Skeletal muscle satellite cell (primary cell): ENCODE results near the gene NPTXR.
"Not testable (repeated sequence)": the region's sequence is repeated elsewhere in the genome, so short reads cannot be mapped to it uniquely, and the experiment has no call there.

Source experiments
- H3K27me3 ChIP-seq: 2 replicates; pipeline ENCODE4 v1.7.0; 2013; ENCODE audit warnings: low read length; ENCODE audit not compliant: control insufficient read depth, insufficient read depth
- H3K36me3 ChIP-seq: 2 replicates; pipeline ENCODE4 v1.7.0; 2013; ENCODE audit warnings: mild to moderate bottlenecking, control low read depth, low read length; ENCODE audit not compliant: insufficient read depth
- H3K4me1 ChIP-seq: 2 replicates; pipeline ENCODE4 v1.7.0; 2013; ENCODE audit warnings: low read length; ENCODE audit not compliant: control insufficient read depth, insufficient read depth
- H3K4me2 ChIP-seq: 2 replicates; pipeline ENCODE4 v1.7.0; 2013; ENCODE audit warnings: mild to moderate bottlenecking, low read length
- H3K4me3 ChIP-seq: 2 replicates; pipeline ENCODE4 v1.7.0; 2013; ENCODE audit warnings: low read length
- H3K9ac ChIP-seq: 2 replicates; pipeline ENCODE4 v1.7.0; 2013; ENCODE audit warnings: mild to moderate bottlenecking, low read depth, low read length, moderate library complexity
- H3K9me3 ChIP-seq: replicated peaks from 2 replicates; pipeline ENCODE4 v1.7.0; 2013; ENCODE audit warnings: mild to moderate bottlenecking, control low read depth, low read length

Gene NPTXR

DNA sequence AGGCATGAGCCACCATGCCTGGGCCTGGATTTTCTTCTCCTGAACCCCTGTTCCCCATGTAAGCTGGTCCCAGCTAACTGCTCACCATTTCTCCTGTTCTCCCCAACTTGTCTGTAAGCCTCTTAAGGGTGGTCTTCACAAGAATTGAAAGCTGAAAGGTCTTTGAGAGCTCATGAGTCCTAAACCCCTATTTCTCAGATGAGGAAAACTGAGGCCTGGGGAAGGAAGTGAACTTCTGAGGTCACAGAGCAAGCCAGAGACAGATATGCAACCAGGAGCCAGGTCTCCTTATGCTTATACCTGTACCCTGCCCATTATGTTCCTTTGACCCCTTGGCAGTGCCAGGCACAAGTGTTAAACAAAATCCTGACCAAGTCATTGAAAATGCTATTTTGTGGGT is 16.3 kb downstream of the NPTXR start:
- no peak overlapping the region for H3K4me2 ChIP-seq
- no peak overlapping the region for H3K4me3 ChIP-seq
- no peaks in the 10 kb centered on the region for H3K9me3 ChIP-seq
- no peak overlapping the region for H3K9ac ChIP-seq
- H3K27me3 ChIP-seq: peaks cover 27% of the 10 kb centered on the region
- H3K36me3 ChIP-seq: no peaks in the 10 kb centered on the region
- H3K4me1 ChIP-seq: no peaks in the 10 kb centered on the region

- H3K9me3 ChIP-seq: no peaks in the 10 kb centered on the region
- H3K4me1 ChIP-seq: no peaks in the 10 kb centered on the region
- no peak overlapping the region for H3K9ac ChIP-seq
- H3K4me2 ChIP-seq: no peak overlapping the region
- H3K4me3 ChIP-seq: no peak overlapping the region
- H3K27me3 ChIP-seq: peaks cover 27% of the 10 kb centered on the region
- H3K36me3 ChIP-seq: no peaks in the 10 kb centered on the region
Observed at GRCh38 chr22:38826801-38827200, 17.0 kb downstream of the NPTXR start.

GRCh38 chr22:38826386-38826785 is 17.4 kb downstream of the NPTXR start:
- Histone ChIP-seq H3K36me3 (no peaks in the 10 kb centered on the region), H3K4me1 (no peaks in the 10 kb centered on the region), H3K4me3 (no peak overlapping the region), H3K4me2 (no peak overlapping the region), H3K27me3 (peaks cover 27% of the 10 kb centered on the region), H3K9me3 (no peaks in the 10 kb centered on the region), H3K9ac (no peak overlapping the region)

GRCh38 chr22:38824585-38824984 is 19.2 kb downstream of the NPTXR start:
- Histone ChIP-seq H3K4me2 (no peak overlapping the region), H3K9ac (no peak overlapping the region), H3K4me3 (no peak overlapping the region), H3K36me3 (no peaks in the 10 kb centered on the region), H3K27me3 (peaks cover 32% of the 10 kb centered on the region), H3K9me3 (no peaks in the 10 kb centered on the region), H3K4me1 (no peaks in the 10 kb centered on the region)

DNA sequence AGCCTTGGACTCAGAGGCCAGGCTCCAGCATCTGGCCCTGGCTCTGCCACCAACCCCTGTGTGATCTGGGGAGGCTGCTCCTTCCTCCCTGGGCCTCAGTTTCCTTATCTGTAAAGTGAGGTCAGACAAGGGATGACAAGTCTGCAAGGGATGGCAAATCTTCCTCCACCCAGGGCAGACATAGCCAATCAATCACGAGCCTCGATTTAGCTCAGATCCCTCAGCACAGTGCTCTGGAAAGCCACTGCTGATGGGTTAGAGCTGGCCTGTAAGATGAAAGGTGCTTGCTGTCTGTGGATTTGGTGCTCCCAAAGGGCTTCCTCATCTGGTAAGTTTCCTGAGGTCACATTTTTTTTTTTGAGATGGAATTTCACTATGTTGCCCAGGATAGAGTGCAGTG is 20.2 kb downstream of the NPTXR start:
- Histone ChIP-seq H3K4me3 (no peak overlapping the region), H3K9ac (no peak overlapping the region), H3K36me3 (no peaks in the 10 kb centered on the region), H3K4me1 (no peaks in the 10 kb centered on the region), H3K4me2 (no peak overlapping the region), H3K27me3 (peaks cover 32% of the 10 kb centered on the region), H3K9me3 (no peaks in the 10 kb centered on the region)

DNA sequence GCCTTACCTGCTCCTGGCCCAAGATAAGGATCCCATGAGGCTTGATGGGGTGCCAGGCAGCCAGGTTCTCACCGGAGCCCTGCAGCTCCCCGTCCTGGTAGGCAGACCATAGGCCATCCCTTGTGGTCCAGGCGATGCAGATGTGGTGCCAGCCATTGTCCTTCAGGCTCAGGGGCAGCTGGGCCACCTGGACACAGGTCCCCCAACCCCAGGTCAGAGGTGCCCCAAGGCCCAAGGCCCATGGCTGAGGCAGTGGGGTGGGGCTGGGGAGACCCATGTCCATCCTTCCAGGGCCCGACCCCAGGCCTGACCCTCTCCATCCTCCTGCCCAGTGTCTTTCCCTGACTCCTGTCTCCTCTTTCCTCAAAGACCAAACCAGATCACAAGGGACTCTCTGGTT is 20.8 kb downstream of the NPTXR start:
- H3K27me3 ChIP-seq: peaks cover 26% of the 10 kb centered on the region

GRCh38 chr22:38820020-38820419 is 23.8 kb downstream of the NPTXR start:
- no peak overlapping the region for H3K9ac ChIP-seq
- H3K27me3 ChIP-seq: peaks cover 35% of the 10 kb centered on the region
- H3K4me1 ChIP-seq: no peaks in the 10 kb centered on the region
- H3K36me3 ChIP-seq: no peaks in the 10 kb centered on the region
- no peak overlapping the region for H3K4me3 ChIP-seq
- H3K9me3 ChIP-seq: no peaks in the 10 kb centered on the region
- no peak overlapping the region for H3K4me2 ChIP-seq

More for the DNA sequence above, 20.8 kb downstream of the NPTXR start:
- Histone ChIP-seq H3K9me3 (no peaks in the 10 kb centered on the region), H3K9ac (no peak overlapping the region), H3K36me3 (no peaks in the 10 kb centered on the region), H3K4me2 (no peak overlapping the region), H3K4me3 (no peak overlapping the region), H3K4me1 (no peaks in the 10 kb centered on the region)

- Histone ChIP-seq H3K4me3 (no peak overlapping the region), H3K36me3 (no peaks in the 10 kb centered on the region), H3K27me3 (peaks cover 38% of the 10 kb centered on the region), H3K9ac (no peak overlapping the region), H3K4me1 (no peaks in the 10 kb centered on the region), H3K4me2 (no peak overlapping the region), H3K9me3 (no peaks in the 10 kb centered on the region)
Observed at GRCh38 chr22:38819387-38819940, 24.4 kb downstream of the NPTXR start.

DNA sequence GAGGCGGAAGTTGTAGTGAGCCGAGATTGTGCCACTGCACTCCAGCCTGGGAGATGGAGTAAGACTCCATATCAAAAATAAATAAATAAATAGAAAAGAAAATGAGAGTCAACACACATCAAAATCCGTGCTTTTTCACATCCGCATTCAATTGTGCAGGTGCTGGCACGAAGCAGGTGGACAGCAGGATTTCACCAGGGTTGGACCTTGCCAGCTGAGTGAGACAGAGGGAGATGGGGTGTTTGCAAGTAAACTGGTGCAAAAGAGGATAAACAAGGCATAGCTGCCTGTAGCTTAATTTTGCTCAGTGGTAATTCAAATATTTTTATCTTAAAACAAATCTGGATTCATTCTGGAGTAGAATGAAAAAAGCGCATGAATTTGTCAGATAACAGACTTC is 26.6 kb downstream of the NPTXR start:
- H3K27me3 ChIP-seq: peaks cover 46% of the 10 kb centered on the region
- H3K4me1 ChIP-seq: no peaks in the 10 kb centered on the region

DNA sequence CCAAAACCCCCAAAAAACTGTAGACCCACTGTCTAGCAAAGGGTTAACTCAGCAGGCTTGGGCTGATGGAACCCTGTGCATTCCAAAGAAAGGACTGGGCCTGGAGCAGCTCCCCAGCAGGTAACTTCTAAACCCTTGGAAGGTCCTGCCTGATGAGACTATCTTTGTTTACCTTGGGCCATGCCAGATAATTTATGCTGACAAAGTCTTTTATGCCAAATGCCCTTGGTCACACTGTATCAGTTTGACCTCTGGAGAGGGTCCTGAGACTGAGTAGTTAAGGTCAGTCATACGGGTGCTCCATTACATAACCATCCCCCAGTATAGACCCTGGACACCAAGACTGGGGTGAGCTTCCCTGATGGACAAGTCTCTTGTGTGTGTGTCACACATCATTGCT is 28.0 kb downstream of the NPTXR start:
- H3K36me3 ChIP-seq: no peaks in the 10 kb centered on the region

More for the DNA sequence above, 26.6 kb downstream of the NPTXR start:
- no peaks in the 10 kb centered on the region for H3K9me3 ChIP-seq
- no peak overlapping the region for H3K4me3 ChIP-seq
- no peak overlapping the region for H3K4me2 ChIP-seq
- H3K9ac ChIP-seq: no peak overlapping the region
- no peaks in the 10 kb centered on the region for H3K36me3 ChIP-seq

GRCh38 chr22:38811241-38811640 is 32.6 kb downstream of the NPTXR start:
- no peak overlapping the region for H3K4me2 ChIP-seq
- no peak overlapping the region for H3K9ac ChIP-seq
- peaks cover 25% of the 10 kb centered on the region for H3K27me3 ChIP-seq
- no peaks in the 10 kb centered on the region for H3K4me1 ChIP-seq
- no peak overlapping the region for H3K4me3 ChIP-seq
- H3K9me3 ChIP-seq: peaks cover 4% of the 10 kb centered on the region
- no peaks in the 10 kb centered on the region for H3K36me3 ChIP-seq

More for the DNA sequence above, 28.0 kb downstream of the NPTXR start:
- H3K9ac ChIP-seq: no peak overlapping the region
- no peak overlapping the region for H3K4me2 ChIP-seq
- no peaks in the 10 kb centered on the region for H3K4me1 ChIP-seq
- peaks cover 46% of the 10 kb centered on the region for H3K27me3 ChIP-seq
- H3K4me3 ChIP-seq: no peak overlapping the region
- no peaks in the 10 kb centered on the region for H3K9me3 ChIP-seq

DNA sequence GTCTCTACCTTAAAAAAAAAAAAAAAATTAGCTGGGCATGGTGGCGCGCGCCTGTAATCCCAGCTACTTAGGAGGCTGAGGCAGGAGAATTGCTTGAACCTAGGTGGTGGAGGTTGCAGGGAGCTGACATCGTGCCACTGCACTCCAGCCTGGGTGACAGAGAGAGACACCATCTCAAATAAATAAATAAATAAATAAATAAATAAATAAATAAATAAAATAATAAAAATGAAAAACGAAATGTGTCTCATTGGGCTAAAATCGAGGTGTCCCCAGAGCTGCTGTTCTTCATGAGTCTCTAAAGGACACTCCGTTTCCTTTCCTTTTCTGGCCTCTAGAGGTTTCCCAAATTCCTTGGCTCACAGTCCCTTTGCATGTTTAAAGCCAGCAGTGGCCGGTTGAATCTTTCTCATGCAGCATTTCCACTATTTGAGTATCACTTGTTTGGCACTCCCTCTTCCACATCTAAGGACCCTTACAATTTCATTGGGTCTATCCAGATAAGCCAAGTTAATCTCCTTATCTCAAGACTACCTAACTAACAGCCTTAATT is 38.7 kb downstream of the NPTXR start:
- not testable (repeated sequence) for H3K4me2 ChIP-seq, H3K9me3 ChIP-seq, H3K9ac ChIP-seq, H3K4me3 ChIP-seq, H3K4me1 ChIP-seq, H3K36me3 ChIP-seq
- peaks cover 18% of the 10 kb centered on the region for H3K27me3 ChIP-seq
